ENCODE data around the gene CPTP.

Gene CPTP

GRCh38 chr1:1327291-1327690, 2.7 kb downstream of the CPTP start:
- TF ChIP-seq GATA2 (IDR thresholded peaks at IDR 0.05; ENCODE audit: low read depth, low read length) (no peak), GATA3 (IDR thresholded peaks at IDR 0.05; ENCODE audit: low read depth, low read length) (no peak)

DNA sequence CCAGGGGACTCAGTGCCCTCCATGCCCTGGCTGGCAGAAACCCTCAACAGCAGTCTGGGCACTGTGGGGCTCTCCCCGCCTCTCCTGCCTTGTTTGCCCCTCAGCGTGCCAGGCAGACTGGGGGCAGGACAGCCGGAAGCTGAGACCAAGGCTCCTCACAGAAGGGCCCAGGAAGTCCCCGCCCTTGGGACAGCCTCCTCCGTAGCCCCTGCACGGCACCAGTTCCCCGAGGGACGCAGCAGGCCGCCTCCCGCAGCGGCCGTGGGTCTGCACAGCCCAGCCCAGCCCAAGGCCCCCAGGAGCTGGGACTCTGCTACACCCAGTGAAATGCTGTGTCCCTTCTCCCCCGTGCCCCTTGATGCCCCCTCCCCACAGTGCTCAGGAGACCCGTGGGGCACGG, 3.7 kb downstream of the CPTP start:
- no peak for TF ChIP-seq GATA2 (IDR thresholded peaks at IDR 0.05; ENCODE audit: low read depth, low read length)
- no peak for TF ChIP-seq GATA3 (IDR thresholded peaks at IDR 0.05; ENCODE audit: low read depth, low read length)

GRCh38 chr1:1329304-1330210, 5.0 kb downstream of the CPTP start:
- no peak for TF ChIP-seq GATA2 (IDR thresholded peaks at IDR 0.05; ENCODE audit: low read depth, low read length)
- TF ChIP-seq GATA3 (IDR thresholded peaks at IDR 0.05; ENCODE audit: low read depth, low read length): no peak

- TF ChIP-seq GATA2 (IDR thresholded peaks at IDR 0.05; ENCODE audit: low read depth, low read length) (no peak), GATA3 (IDR thresholded peaks at IDR 0.05; ENCODE audit: low read depth, low read length) (no peak)
Observed at GRCh38 chr1:1330366-1331067, 5.9 kb downstream of the CPTP start.

DNA sequence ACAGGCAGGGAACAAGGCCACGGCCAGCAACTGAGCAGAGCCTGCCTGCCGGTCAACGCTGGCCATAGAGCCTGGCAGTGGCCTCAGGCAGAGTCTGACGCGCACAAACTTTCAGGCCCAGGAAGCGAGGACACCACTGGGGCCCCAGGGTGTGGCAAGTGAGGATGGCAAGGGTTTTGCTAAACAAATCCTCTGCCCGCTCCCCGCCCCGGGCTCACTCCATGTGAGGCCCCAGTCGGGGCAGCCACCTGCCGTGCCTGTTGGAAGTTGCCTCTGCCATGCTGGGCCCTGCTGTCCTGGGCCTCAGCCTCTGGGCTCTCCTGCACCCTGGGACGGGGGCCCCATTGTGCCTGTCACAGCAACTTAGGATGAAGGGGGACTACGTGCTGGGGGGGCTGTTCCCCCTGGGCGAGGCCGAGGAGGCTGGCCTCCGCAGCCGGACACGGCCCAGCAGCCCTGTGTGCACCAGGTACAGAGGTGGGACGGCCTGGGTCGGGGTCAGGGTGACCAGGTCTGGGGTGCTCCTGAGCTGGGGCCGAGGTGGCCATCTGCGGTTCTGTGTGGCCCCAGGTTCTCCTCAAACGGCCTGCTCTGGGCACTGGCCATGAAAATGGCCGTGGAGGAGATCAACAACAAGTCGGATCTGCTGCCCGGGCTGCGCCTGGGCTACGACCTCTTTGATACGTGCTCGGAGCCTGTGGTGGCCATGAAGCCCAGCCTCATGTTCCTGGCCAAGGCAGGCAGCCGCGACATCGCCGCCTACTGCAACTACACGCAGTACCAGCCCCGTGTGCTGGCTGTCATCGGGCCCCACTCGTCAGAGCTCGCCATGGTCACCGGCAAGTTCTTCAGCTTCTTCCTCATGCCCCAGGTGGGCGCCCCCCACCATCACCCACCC, 6.7 kb downstream of the CPTP start, which contains the start of gene TAS1R3:
Gene TAS1R3 (plus strand): TSS at position 213 of the 898 bp plus-strand sequence. CDS start 66 bp downstream, at position 279.
- no peak for TF ChIP-seq GATA3 (IDR thresholded peaks at IDR 0.05; ENCODE audit: low read depth, low read length)
- no peak for TF ChIP-seq GATA2 (IDR thresholded peaks at IDR 0.05; ENCODE audit: low read depth, low read length)

DNA sequence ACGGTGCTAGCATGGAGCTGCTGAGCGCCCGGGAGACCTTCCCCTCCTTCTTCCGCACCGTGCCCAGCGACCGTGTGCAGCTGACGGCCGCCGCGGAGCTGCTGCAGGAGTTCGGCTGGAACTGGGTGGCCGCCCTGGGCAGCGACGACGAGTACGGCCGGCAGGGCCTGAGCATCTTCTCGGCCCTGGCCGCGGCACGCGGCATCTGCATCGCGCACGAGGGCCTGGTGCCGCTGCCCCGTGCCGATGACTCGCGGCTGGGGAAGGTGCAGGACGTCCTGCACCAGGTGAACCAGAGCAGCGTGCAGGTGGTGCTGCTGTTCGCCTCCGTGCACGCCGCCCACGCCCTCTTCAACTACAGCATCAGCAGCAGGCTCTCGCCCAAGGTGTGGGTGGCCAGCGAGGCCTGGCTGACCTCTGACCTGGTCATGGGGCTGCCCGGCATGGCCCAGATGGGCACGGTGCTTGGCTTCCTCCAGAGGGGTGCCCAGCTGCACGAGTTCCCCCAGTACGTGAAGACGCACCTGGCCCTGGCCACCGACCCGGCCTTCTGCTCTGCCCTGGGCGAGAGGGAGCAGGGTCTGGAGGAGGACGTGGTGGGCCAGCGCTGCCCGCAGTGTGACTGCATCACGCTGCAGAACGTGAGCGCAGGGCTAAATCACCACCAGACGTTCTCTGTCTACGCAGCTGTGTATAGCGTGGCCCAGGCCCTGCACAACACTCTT, 7.6 kb downstream of the CPTP start:
- TF ChIP-seq GATA3 (IDR thresholded peaks at IDR 0.05; ENCODE audit: low read depth, low read length) (no peak), GATA2 (IDR thresholded peaks at IDR 0.05; ENCODE audit: low read depth, low read length) (no peak)

GRCh38 chr1:1332774-1333480, 8.3 kb downstream of the CPTP start:
- TF ChIP-seq GATA2 (IDR thresholded peaks at IDR 0.05; ENCODE audit: low read depth, low read length): no peak
- TF ChIP-seq GATA3 (IDR thresholded peaks at IDR 0.05; ENCODE audit: low read depth, low read length): no peak

DNA sequence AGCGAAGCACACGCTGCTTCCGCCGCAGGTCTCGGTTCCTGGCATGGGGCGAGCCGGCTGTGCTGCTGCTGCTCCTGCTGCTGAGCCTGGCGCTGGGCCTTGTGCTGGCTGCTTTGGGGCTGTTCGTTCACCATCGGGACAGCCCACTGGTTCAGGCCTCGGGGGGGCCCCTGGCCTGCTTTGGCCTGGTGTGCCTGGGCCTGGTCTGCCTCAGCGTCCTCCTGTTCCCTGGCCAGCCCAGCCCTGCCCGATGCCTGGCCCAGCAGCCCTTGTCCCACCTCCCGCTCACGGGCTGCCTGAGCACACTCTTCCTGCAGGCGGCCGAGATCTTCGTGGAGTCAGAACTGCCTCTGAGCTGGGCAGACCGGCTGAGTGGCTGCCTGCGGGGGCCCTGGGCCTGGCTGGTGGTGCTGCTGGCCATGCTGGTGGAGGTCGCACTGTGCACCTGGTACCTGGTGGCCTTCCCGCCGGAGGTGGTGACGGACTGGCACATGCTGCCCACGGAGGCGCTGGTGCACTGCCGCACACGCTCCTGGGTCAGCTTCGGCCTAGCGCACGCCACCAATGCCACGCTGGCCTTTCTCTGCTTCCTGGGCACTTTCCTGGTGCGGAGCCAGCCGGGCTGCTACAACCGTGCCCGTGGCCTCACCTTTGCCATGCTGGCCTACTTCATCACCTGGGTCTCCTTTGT, 9.1 kb downstream of the CPTP start:
- TF ChIP-seq GATA2 (IDR thresholded peaks at IDR 0.05; ENCODE audit: low read depth, low read length): no peak
- TF ChIP-seq GATA3 (IDR thresholded peaks at IDR 0.05; ENCODE audit: low read depth, low read length): no peak

DNA sequence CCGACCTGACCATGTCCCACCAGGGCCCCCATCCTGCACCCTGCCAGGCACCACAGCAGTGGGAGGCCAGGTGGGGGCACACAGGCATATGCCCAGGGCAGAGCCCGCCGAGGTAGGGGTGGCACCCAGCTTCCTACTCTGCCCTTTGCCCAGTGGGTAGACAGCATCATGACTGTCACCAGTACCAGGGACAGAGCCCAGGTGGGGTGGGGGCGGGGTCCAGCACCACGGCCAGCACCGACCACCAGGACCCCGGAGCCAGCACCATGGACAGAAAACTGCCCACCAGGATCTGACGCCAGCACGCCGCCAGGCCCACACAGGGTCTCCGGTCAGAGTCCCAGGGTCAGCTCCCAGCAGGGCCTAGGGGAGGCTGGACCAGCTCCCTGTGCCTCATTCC, 10.2 kb downstream of the CPTP start:
- TF ChIP-seq GATA2 (IDR thresholded peaks at IDR 0.05; ENCODE audit: low read depth, low read length) (no peak), GATA3 (IDR thresholded peaks at IDR 0.05; ENCODE audit: low read depth, low read length) (no peak)

DNA sequence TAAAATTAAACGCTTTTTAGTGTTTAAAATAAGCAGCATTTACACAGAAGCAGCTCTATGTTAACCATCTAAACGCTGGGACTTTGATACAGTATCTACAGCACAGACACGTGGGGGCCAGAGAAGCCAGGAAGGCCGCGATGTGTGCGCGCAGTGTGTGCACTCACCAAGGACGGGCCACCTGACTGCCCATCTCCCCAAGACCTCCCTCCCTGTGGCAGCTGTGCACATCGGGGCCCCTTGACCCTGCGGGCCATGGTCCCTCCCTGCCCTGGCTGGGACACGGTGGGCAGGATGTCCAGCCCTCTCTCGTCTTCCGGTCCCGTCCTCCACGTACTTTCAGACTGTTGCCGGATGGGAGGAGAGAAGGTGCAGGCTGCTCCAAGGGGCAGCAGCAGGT, 10.7 kb downstream of the CPTP start:
- TF ChIP-seq GATA3 (IDR thresholded peaks at IDR 0.05; ENCODE audit: low read depth, low read length): no peak
- TF ChIP-seq GATA2 (IDR thresholded peaks at IDR 0.05; ENCODE audit: low read depth, low read length): no peak

GRCh38 chr1:1335792-1336248, 11.2 kb downstream of the CPTP start:
- TF ChIP-seq GATA2 (IDR thresholded peaks at IDR 0.05; ENCODE audit: low read depth, low read length) (no peak), GATA3 (IDR thresholded peaks at IDR 0.05; ENCODE audit: low read depth, low read length) (no peak)

DNA sequence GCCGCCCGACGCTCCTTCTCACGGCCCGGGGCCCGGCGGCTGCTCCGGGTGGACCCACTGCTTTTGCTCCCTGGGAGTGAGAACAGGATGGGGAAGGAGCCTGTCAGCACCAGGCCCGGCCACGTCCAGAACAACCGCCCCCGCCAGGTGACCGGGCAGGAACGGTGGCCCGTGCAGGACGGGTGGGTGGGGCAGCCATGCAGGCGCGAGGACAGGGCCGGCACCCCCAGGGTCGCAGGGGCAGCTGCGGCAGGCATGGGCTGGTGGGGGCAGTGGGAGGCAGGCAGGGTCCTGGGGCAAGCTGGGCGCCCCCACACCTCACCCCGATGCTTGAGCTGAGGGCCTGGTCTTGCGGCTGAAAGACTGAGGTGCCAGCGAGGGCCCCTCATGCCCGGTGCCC, 11.8 kb downstream of the CPTP start:
- TF ChIP-seq GATA3 (IDR thresholded peaks at IDR 0.05; ENCODE audit: low read depth, low read length): no peak
- TF ChIP-seq GATA2 (IDR thresholded peaks at IDR 0.05; ENCODE audit: low read depth, low read length): no peak
